CD4-positive, alpha-beta T cell (primary cell): ENCODE measurements around the gene AMBRA1. TPM values are rescaled to one million over a fixed set of nuclear protein-coding genes. Genes with fewer than 3 reads are reported as not detected.

Source experiments
- ATAC-seq: fragments of 200-7000 bp; cut with Tn5 transposase; one replicate; pipeline ENCODE4 v1.10.0; 2022; ENCODE audit warnings: mild to moderate bottlenecking; ENCODE audit not compliant: poor library complexity
- CTCF ChIA-PET: fragments of 350-600 bp; sonication (Branson Sonifier 250); formaldehyde crosslinking; loops from one replicate; lab custom pipeline; 2021; ENCODE audit warnings: antibody characterized with exemption, inconsistent platforms; lab: Charles Lee
- POLR2A ChIA-PET: fragments of 350-600 bp; sonication (Branson Sonifier 250); formaldehyde crosslinking; loops from one replicate; lab custom pipeline; 2021; ENCODE audit warnings: antibody characterized with exemption, inconsistent platforms; lab: Charles Lee
- DNase-seq, 14 experiments: peaks; one replicate each; pipeline ENCODE4 v3.0.0-alpha.2; 2013 to 2020; ENCODE audit warnings: mixed read lengths in 2 of 14
- H3K27ac ChIP-seq, 2 donors: one replicate each; pipeline versions ENCODE4 v1.5.1 to v1.7.0; 2013; ENCODE audit warnings: low read length in 2 of 2, low read depth in 1 of 2, mild to moderate bottlenecking in 1 of 2
- H3K27me3 ChIP-seq, 2 experiments: 1 replicate in 1 of 2; 2 replicates in 1 of 2; pipeline versions ENCODE4 v1.6.1 to v1.7.0; 2013; ENCODE audit warnings: low read length in 2 of 2, control low read depth in 1 of 2, mild to moderate bottlenecking in 1 of 2, moderate library complexity in 1 of 2; ENCODE audit not compliant: insufficient read depth in 2 of 2, control insufficient read depth in 1 of 2
- H3K36me3 ChIP-seq: one replicate; pipeline ENCODE4 v1.6.1; 2013; ENCODE audit warnings: low read length, control low read depth; ENCODE audit not compliant: insufficient read depth
- H3K4me1 ChIP-seq: one replicate; pipeline ENCODE4 v1.6.1; 2013; ENCODE audit warnings: low read length, control low read depth; ENCODE audit not compliant: insufficient read depth
- H3K4me3 ChIP-seq: one replicate; pipeline ENCODE4 v1.5.1; 2013; ENCODE audit warnings: mild to moderate bottlenecking, low read length, moderate library complexity
- H3K9me3 ChIP-seq, 2 experiments: 1 replicate in 1 of 2; 2 replicates in 1 of 2; pipeline versions ENCODE4 v1.6.1 to v1.7.0; 2013; ENCODE audit warnings: low read length in 2 of 2, mild to moderate bottlenecking in 2 of 2, control low read depth in 1 of 2, moderate library complexity in 1 of 2; ENCODE audit not compliant: control insufficient read depth in 1 of 2, insufficient read depth in 1 of 2
- H3K27ac Mint-ChIP-seq: one replicate; pipeline ENCODE4 v1.8.0; 2020; ENCODE audit warnings: mixed read lengths
- H3K27me3 Mint-ChIP-seq: one replicate; pipeline ENCODE4 v1.8.0; 2021; ENCODE audit warnings: mixed read lengths
- H3K36me3 Mint-ChIP-seq: one replicate; pipeline ENCODE4 v1.8.0; 2021; ENCODE audit warnings: low read depth, mixed read lengths
- H3K4me1 Mint-ChIP-seq: one replicate; pipeline ENCODE4 v1.8.0; 2021; ENCODE audit warnings: low read depth, mixed read lengths
- H3K4me3 Mint-ChIP-seq: one replicate; pipeline ENCODE4 v1.8.0; 2020; ENCODE audit warnings: mild to moderate bottlenecking, mixed read lengths
- H3K9me3 Mint-ChIP-seq: one replicate; pipeline ENCODE4 v1.8.0; 2020; ENCODE audit warnings: mixed read lengths
- intact Hi-C, 2 experiments: fragments of 100-400 bp; cut with DNase I in 1 of 2; cut with micrococcal nuclease in 1 of 2; formaldehyde crosslinking; loops; one replicate each; pipeline versions ENCODE4 v1.15.1 to v1.9.0; 2023 to 2025; cut with DNase I, micrococcal nuclease
- total RNA-seq, 174 experiments: library from RNA in 2 of 174; stranded (reverse) in 2 of 174; gene quantifications; one replicate each; pipeline ENCODE4 v1.2.3 and lab custom pipeline; 2021 to 2026
- TF ChIP-seq, protein P1 (sequence below): fragments of 200-600 bp; IDR thresholded peaks from one replicate; pipeline ENCODE4 v1.8.0; 2022; ENCODE audit warnings: antibody characterized with exemption, mild to moderate bottlenecking

Gene AMBRA1
- total RNA-seq, 2 experiments from 2014 or later = 29.4 to 31.9 TPM

- peak in 1 of 14 experiments; percentile 51 for DNase-seq
- Histone ChIP-seq H3K36me3 (peaks cover 46% of the 10 kb centered on the region), H3K9me3 (no peaks in the 10 kb centered on the region), H3K4me1 (peaks cover 77% of the 10 kb centered on the region), H3K27ac (peak overlapping the region; percentile 68 to 81), H3K4me3 (peak overlapping the region; percentile 55), H3K27me3 (no peaks in the 10 kb centered on the region)
- H3K4me1 Mint-ChIP-seq = peaks cover 73% of the 10 kb centered on the region
- ATAC-seq = no peak
- peak overlapping the region; percentile 84 for H3K4me3 Mint-ChIP-seq
- no peaks in the 10 kb centered on the region for H3K27me3 Mint-ChIP-seq
- no peaks in the 10 kb centered on the region for H3K9me3 Mint-ChIP-seq
- TF ChIP-seq, protein P1, sequence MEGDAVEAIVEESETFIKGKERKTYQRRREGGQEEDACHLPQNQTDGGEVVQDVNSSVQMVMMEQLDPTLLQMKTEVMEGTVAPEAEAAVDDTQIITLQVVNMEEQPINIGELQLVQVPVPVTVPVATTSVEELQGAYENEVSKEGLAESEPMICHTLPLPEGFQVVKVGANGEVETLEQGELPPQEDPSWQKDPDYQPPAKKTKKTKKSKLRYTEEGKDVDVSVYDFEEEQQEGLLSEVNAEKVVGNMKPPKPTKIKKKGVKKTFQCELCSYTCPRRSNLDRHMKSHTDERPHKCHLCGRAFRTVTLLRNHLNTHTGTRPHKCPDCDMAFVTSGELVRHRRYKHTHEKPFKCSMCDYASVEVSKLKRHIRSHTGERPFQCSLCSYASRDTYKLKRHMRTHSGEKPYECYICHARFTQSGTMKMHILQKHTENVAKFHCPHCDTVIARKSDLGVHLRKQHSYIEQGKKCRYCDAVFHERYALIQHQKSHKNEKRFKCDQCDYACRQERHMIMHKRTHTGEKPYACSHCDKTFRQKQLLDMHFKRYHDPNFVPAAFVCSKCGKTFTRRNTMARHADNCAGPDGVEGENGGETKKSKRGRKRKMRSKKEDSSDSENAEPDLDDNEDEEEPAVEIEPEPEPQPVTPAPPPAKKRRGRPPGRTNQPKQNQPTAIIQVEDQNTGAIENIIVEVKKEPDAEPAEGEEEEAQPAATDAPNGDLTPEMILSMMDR = no peak
- H3K27ac Mint-ChIP-seq = peak overlapping the region; percentile 91
- POLR2A ChIA-PET = interaction anchor here (1.0 to 2.7 kb wide), 5 partner anchors 9 to 65 kb away, joined by 4 to 26 read pairs (median 8); no protein-coding TSS in a partner anchor
- peaks cover 34% of the 10 kb centered on the region for H3K36me3 Mint-ChIP-seq
- intact Hi-C loops = loop anchor here in 1 of 2 experiments (1.0 kb wide), 1 partner anchor 8 kb away; no protein-coding TSS in a partner anchor
- CTCF ChIA-PET = interaction anchor here (1.4 to 3.4 kb wide), 3 partner anchors 9 to 14 kb away, joined by 3 to 40 read pairs (median 6); partner anchors contain the start of gene DGKZ
These were observed 232.9 kb downstream of the AMBRA1 start for GRCh38 chr11:46360878-46361277.

DNA sequence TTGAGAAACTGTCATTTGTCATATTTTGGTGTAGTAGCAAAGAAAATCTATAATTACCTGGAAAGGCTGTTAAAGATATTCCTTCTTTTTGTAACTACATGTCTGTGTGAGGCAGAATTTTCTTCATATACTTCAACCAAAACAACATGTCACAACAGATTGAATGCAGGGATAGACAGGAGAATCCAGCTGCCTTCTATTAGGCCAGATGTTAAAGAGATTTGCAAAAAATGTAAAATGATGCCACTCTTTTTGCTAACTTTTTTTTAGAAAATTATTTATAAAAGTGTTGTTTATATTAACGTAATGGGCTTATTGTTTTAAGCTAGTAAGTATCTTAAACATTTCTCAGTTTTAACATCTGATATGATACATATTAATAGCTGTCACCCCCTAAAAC, 233.9 kb downstream of the AMBRA1 start:
- Histone ChIP-seq H3K27me3 (no peaks in the 10 kb centered on the region), H3K4me3 (no peak overlapping the region), H3K9me3 (no peaks in the 10 kb centered on the region), H3K27ac (no peak overlapping the region), H3K4me1 (peaks cover 78% of the 10 kb centered on the region), H3K36me3 (peaks cover 45% of the 10 kb centered on the region)
- TF ChIP-seq, protein P1 = no peak
- no peaks in the 10 kb centered on the region for H3K9me3 Mint-ChIP-seq
- no peak for ATAC-seq
- H3K4me3 Mint-ChIP-seq = peak overlapping the region; percentile 58
- H3K4me1 Mint-ChIP-seq = peaks cover 64% of the 10 kb centered on the region
- H3K36me3 Mint-ChIP-seq = peaks cover 32% of the 10 kb centered on the region
- no peaks in the 10 kb centered on the region for H3K27me3 Mint-ChIP-seq
- POLR2A ChIA-PET = interaction anchor here (0.8 to 2.7 kb wide), 3 partner anchors 8 to 19 kb away, joined by 4 to 26 read pairs (median 22); no protein-coding TSS in a partner anchor
- intact Hi-C loops = no loop called here
- H3K27ac Mint-ChIP-seq = peak overlapping the region; percentile 91
- DNase-seq = no peak
- CTCF ChIA-PET = interaction anchor here (1.0 to 3.4 kb wide), 3 partner anchors 8 to 12 kb away, joined by 3 to 40 read pairs (median 7); partner anchors contain the start of gene DGKZ

DNA sequence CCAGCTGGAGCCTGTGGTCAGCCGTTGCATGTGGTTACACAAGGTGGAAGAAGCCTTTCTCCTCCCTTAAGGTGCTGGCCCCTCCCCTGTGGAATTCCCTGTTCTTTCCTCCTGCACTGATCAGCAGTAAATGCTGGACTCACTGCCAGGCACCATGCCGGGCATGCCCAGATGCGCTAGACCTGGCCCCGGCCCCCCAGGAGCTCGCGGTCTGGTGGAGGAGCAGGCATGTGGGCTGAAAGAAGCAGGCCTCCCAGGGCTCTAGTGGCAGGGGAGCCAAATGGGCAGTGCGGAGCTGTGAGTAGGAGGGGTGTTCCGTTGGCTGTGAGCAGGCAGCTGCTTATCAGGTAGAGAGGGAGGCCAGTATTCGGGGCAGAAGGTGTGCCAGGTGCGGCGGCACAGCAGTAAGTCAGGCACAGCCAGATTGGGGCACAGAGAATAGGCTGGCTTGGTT, 236.3 kb downstream of the AMBRA1 start:
- peaks cover 70% of the 10 kb centered on the region for H3K4me1 Mint-ChIP-seq
- ATAC-seq = no peak
- CTCF ChIA-PET = interaction anchor here (1.2 to 1.3 kb wide), 2 partner anchors 9 to 11 kb away, joined by 3 to 7 read pairs; partner anchors contain the start of gene DGKZ
- DNase-seq = no peak
- POLR2A ChIA-PET = interaction anchor here (2.0 to 2.2 kb wide), 2 partner anchors 8 to 10 kb away, joined by 6 to 10 read pairs; partner anchors contain the start of gene DGKZ
- H3K4me3 Mint-ChIP-seq = no peak overlapping the region
- H3K27me3 ChIP-seq = no peaks in the 10 kb centered on the region
- TF ChIP-seq, protein P1 = no peak
- intact Hi-C loops = no loop called here
- H3K36me3 Mint-ChIP-seq = peaks cover 39% of the 10 kb centered on the region
- peaks cover 38% of the 10 kb centered on the region for H3K36me3 ChIP-seq
- no peaks in the 10 kb centered on the region for H3K9me3 Mint-ChIP-seq
- peaks cover 79% of the 10 kb centered on the region for H3K4me1 ChIP-seq
- H3K9me3 ChIP-seq = no peaks in the 10 kb centered on the region
- H3K27me3 Mint-ChIP-seq = no peaks in the 10 kb centered on the region
- H3K4me3 ChIP-seq = no peak overlapping the region
- peak overlapping the region; percentile 3 to 27 for H3K27ac ChIP-seq
- peak overlapping the region; percentile 73 for H3K27ac Mint-ChIP-seq
